Left renal cortex interstitium (tissue), 4 donors: Measurements from ENCODE around the gene PDE10A. TPM values are rescaled to one million over a fixed set of nuclear protein-coding genes. Genes with fewer than 3 reads are reported as not detected.
A peak's percentile ranks its signal among the peaks of the same experiment; 100 is the strongest.
"Not testable (repeated sequence)": the region's sequence is repeated elsewhere in the genome, so short reads cannot be mapped to it uniquely, and the experiment has no call there.

Experiments
- DNase-seq, 4 donors: peaks; one replicate each; pipeline ENCODE4 v3.0.0-alpha.2; 2013; ENCODE audit warnings: low read depth in 4 of 4, low spot score in 2 of 4, missing footprints in 1 of 4
- polyA plus RNA-seq, 4 donors: library from polyadenylated mRNA; unstranded; fragments of 120-200 nt; gene quantifications; one replicate each; pipeline ENCODE4 v1.2.1, GENCODE V29; 2013; ENCODE audit not compliant: insufficient read length in 4 of 4

The PDE10A gene
- polyA plus RNA-seq, 4 donors = 17.2 to 32.6 (median 17.6) TPM

GRCh38 chr6:165630544-165630953 lies 32.5 kb downstream of the PDE10A start:
- DNase-seq = no peak

- DNase-seq = no peak
Observed at GRCh38 chr6:165628955-165629354, 34.1 kb downstream of the PDE10A start.

GRCh38 chr6:165627366-165627765 lies 35.7 kb downstream of the PDE10A start:
- DNase-seq = no peak

GRCh38 chr6:165626711-165627110 lies 36.3 kb downstream of the PDE10A start:
- no peak for DNase-seq

- no peak for DNase-seq
Observed at GRCh38 chr6:165624871-165625639, 38.0 kb downstream of the PDE10A start.

GRCh38 chr6:165621940-165622339 lies 41.1 kb downstream of the PDE10A start:
- no peak for DNase-seq

- DNase-seq = not testable (repeated sequence)
Observed at GRCh38 chr6:165618891-165619290, 44.1 kb downstream of the PDE10A start.

GRCh38 chr6:165618241-165618640 lies 44.8 kb downstream of the PDE10A start:
- no peak for DNase-seq

- no peak for DNase-seq
Observed at GRCh38 chr6:165617528-165617927, 45.5 kb downstream of the PDE10A start.

- peak in 1 of 4 donors; percentile 54 for DNase-seq
Observed at GRCh38 chr6:165616116-165616515, 46.9 kb downstream of the PDE10A start.

GRCh38 chr6:165615636-165616035 lies 47.4 kb downstream of the PDE10A start:
- DNase-seq = no peak

GRCh38 chr6:165611294-165611693 lies 51.7 kb downstream of the PDE10A start:
- no peak for DNase-seq

GRCh38 chr6:165608577-165608976 lies 54.5 kb downstream of the PDE10A start:
- not testable (repeated sequence) for DNase-seq

- DNase-seq = no peak
Observed at GRCh38 chr6:165606740-165607008, 56.4 kb downstream of the PDE10A start.

- peak in 1 of 4 donors; percentile 45 for DNase-seq
Observed at GRCh38 chr6:165605901-165606739, 56.9 kb downstream of the PDE10A start.

GRCh38 chr6:165605182-165605875 lies 57.7 kb downstream of the PDE10A start:
- DNase-seq = no peak

GRCh38 chr6:165602291-165602690 lies 60.8 kb downstream of the PDE10A start:
- no peak for DNase-seq

GRCh38 chr6:165600606-165601005 lies 62.4 kb downstream of the PDE10A start:
- no peak for DNase-seq

- DNase-seq = no peak
Observed at GRCh38 chr6:165599596-165600487, 63.2 kb downstream of the PDE10A start.

- no peak for DNase-seq
Observed at GRCh38 chr6:165599121-165599520, 63.9 kb downstream of the PDE10A start.
